Muscle of leg (tissue), 11 donors: Measurements from ENCODE around the gene PRRT1. TPM values are rescaled to one million over a fixed set of nuclear protein-coding genes. Genes with fewer than 3 reads are reported as not detected.
"Not testable (repeated sequence)": the region's sequence is repeated elsewhere in the genome, so short reads cannot be mapped to it uniquely, and the experiment has no call there.

Source experiments
- DNase-seq: peaks from one replicate; pipeline ENCODE4 v3.0.0; 2013
- H3K27ac ChIP-seq: one replicate; pipeline ENCODE4 v1.5.1; 2013; ENCODE audit warnings: mild to moderate bottlenecking, low read length, control low read depth
- H3K27me3 ChIP-seq: one replicate; pipeline ENCODE4 v1.6.1; 2013; ENCODE audit warnings: low read length; ENCODE audit not compliant: control insufficient read depth, insufficient read depth
- H3K36me3 ChIP-seq: one replicate; pipeline ENCODE4 v1.6.1; 2013; ENCODE audit warnings: low read length; ENCODE audit not compliant: control insufficient read depth, insufficient read depth
- H3K4me1 ChIP-seq: one replicate; pipeline ENCODE4 v1.6.1; 2013; ENCODE audit warnings: low read length; ENCODE audit not compliant: control insufficient read depth, insufficient read depth
- H3K4me3 ChIP-seq: one replicate; pipeline ENCODE4 v1.5.1; 2013; ENCODE audit warnings: low read length, control low read depth
- H3K9me3 ChIP-seq: replicated peaks from 2 replicates; pipeline ENCODE4 v1.6.1; 2013; ENCODE audit warnings: low read depth, low read length; ENCODE audit not compliant: control insufficient read depth
- WGBS: methylation state at CpG from one replicate; pipeline ENCODE4 v1.1.5; 2013; ENCODE audit warnings: missing lambda C conversion rate; ENCODE audit not compliant: insufficient coverage; 5-methylcytosine and 5-hydroxymethylcytosine counted together
- polyA plus RNA-seq, 8 donors: library from polyadenylated mRNA; unstranded; fragments of 120-200 nt; gene quantifications; one replicate each; pipeline versions ENCODE4 v1.2.1 to v1.2.3, GENCODE V29; 2013; ENCODE audit warnings: inconsistent platforms in 1 of 8, low replicate concordance in 1 of 8; ENCODE audit not compliant: insufficient read length in 8 of 8, insufficient read depth in 1 of 8
- total RNA-seq: library from RNA; stranded (reverse); fragments of 120-200 nt; gene quantifications from one replicate; pipeline ENCODE4 v1.2.4, GENCODE V29; 2013

The PRRT1 gene
- total and polyA plus RNA-seq, 9 donors: 0.18 to 2.3 (median 1.2) TPM

GRCh38 chr6:32194388-32194787, 42.6 kb upstream of the PRRT1 start:
- Histone ChIP-seq H3K27ac (peak overlapping the region; percentile 100), H3K4me1 (peaks cover 48% of the 10 kb centered on the region), H3K9me3 (no peaks in the 10 kb centered on the region), H3K27me3 (no peaks in the 10 kb centered on the region), H3K4me3 (no peak overlapping the region), H3K36me3 (no peaks in the 10 kb centered on the region)
- 94% methylated on average over 4 of the region's 4 CpGs for WGBS
- DNase-seq: no peak

- 100% methylated on average over 1 of the region's 13 CpGs for WGBS
- peaks cover 59% of the 10 kb centered on the region for H3K4me1 ChIP-seq
- not testable (repeated sequence) for DNase-seq, H3K9me3 ChIP-seq, H3K4me3 ChIP-seq, H3K36me3 ChIP-seq, H3K27me3 ChIP-seq
- peak overlapping the region; percentile 84 for H3K27ac ChIP-seq
Observed at GRCh38 chr6:32193096-32193495, 41.4 kb upstream of the PRRT1 start.

- Histone ChIP-seq H3K9me3 (no peaks in the 10 kb centered on the region), H3K36me3 (peaks cover 5% of the 10 kb centered on the region), H3K4me3 (peak within 1 kb of the TSS; percentile 34), H3K4me1 (peaks cover 63% of the 10 kb centered on the region), H3K27ac (peak within 1 kb of the TSS; percentile 84), H3K27me3 (no peaks in the 10 kb centered on the region)
- no CpG with 5 or more reads among the region's 5 CpGs for WGBS
- peak; percentile 58 for DNase-seq
Observed at GRCh38 chr6:32192608-32193039, 40.9 kb upstream of the PRRT1 start, which contains the start of gene GPSM3. GPSM3 (minus strand) TSS chr6:32192643; CDS start chr6:32192513, 130 bp downstream.

GRCh38 chr6:32191696-32192607, 40.2 kb upstream of the PRRT1 start:
- H3K9me3 ChIP-seq: no peaks in the 10 kb centered on the region
- H3K36me3 ChIP-seq: peaks cover 12% of the 10 kb centered on the region
- H3K27me3 ChIP-seq: no peaks in the 10 kb centered on the region
- peak overlapping the region; percentile 34 for H3K4me3 ChIP-seq
- H3K4me1 ChIP-seq: peaks cover 64% of the 10 kb centered on the region
- DNase-seq: peak; percentile 22
- H3K27ac ChIP-seq: peak overlapping the region; percentile 84
- whole genome bisulfite sequencing: 79% methylated on average over 12 of the region's 15 CpGs

- Histone ChIP-seq H3K4me1 (peaks cover 63% of the 10 kb centered on the region), H3K36me3 (peaks cover 21% of the 10 kb centered on the region), H3K9me3 (no peaks in the 10 kb centered on the region), H3K4me3 (no peak overlapping the region), H3K27me3 (no peaks in the 10 kb centered on the region), H3K27ac (peak overlapping the region; percentile 96)
- peak; percentile 39 for DNase-seq
- 88% methylated on average over 4 of the region's 8 CpGs for WGBS
Observed at GRCh38 chr6:32190911-32191677, 39.4 kb upstream of the PRRT1 start.

- 1% methylated on average over 8 of the region's 23 CpGs for WGBS
- peak within 1 kb of the TSS; percentile 80 for H3K4me3 ChIP-seq
- peak; percentile 98 for DNase-seq
- H3K9me3 ChIP-seq: no peaks in the 10 kb centered on the region
- H3K27ac ChIP-seq: peak within 1 kb of the TSS; percentile 96
- no peaks in the 10 kb centered on the region for H3K27me3 ChIP-seq
- peaks cover 23% of the 10 kb centered on the region for H3K36me3 ChIP-seq
- peaks cover 67% of the 10 kb centered on the region for H3K4me1 ChIP-seq
Observed at GRCh38 chr6:32190054-32190851, 38.5 kb upstream of the PRRT1 start, which contains the start of gene PBX2. PBX2 (minus strand) TSS chr6:32190202; CDS start chr6:32189915, 287 bp downstream.

GRCh38 chr6:32189742-32190053, 38.0 kb upstream of the PRRT1 start:
- Histone ChIP-seq H3K27ac (peak overlapping the region; percentile 96), H3K27me3 (no peaks in the 10 kb centered on the region), H3K9me3 (no peaks in the 10 kb centered on the region), H3K36me3 (peaks cover 23% of the 10 kb centered on the region), H3K4me1 (peaks cover 61% of the 10 kb centered on the region), H3K4me3 (peak overlapping the region; percentile 80)
- DNase-seq: no peak
- 7% methylated on average over 8 of the region's 23 CpGs for WGBS

- Histone ChIP-seq H3K9me3 (no peaks in the 10 kb centered on the region), H3K27ac (peak overlapping the region; percentile 96), H3K27me3 (no peaks in the 10 kb centered on the region), H3K4me1 (peaks cover 61% of the 10 kb centered on the region), H3K4me3 (peak overlapping the region; percentile 80), H3K36me3 (peaks cover 26% of the 10 kb centered on the region)
- WGBS: 3% methylated on average over 10 of the region's 10 CpGs
- DNase-seq: peak; percentile 48
Observed at GRCh38 chr6:32189069-32189741, 37.5 kb upstream of the PRRT1 start.

GRCh38 chr6:32188381-32189068, 36.8 kb upstream of the PRRT1 start:
- peak overlapping the region; percentile 80 for H3K4me3 ChIP-seq
- H3K36me3 ChIP-seq: peaks cover 32% of the 10 kb centered on the region
- no peaks in the 10 kb centered on the region for H3K27me3 ChIP-seq
- no peaks in the 10 kb centered on the region for H3K9me3 ChIP-seq
- peak; percentile 70 for DNase-seq
- 4% methylated on average over 10 of the region's 13 CpGs for WGBS
- peaks cover 61% of the 10 kb centered on the region for H3K4me1 ChIP-seq
- H3K27ac ChIP-seq: peak overlapping the region; percentile 96
